ENCODE results near the gene MAP3K14.

The MAP3K14 gene

GRCh38 chr17:45264988-45265387, 51.8 kb downstream of the MAP3K14 start:
- no peak for TF ChIP-seq TAF1 (IDR thresholded peaks at IDR 0.05; ENCODE audit: low read depth, low read length)
- TF ChIP-seq POU2F2 (IDR thresholded peaks at IDR 0.05; ENCODE audit: low read depth, low read length) = no peak
- no peak for TF ChIP-seq PAX5 (IDR thresholded peaks at IDR 0.05; ENCODE audit: insufficient read depth, low read length, severe bottlenecking)
- DNase-seq (ENCODE audit: insufficient read length, low spot score) (no peak), FAIRE-seq (no peak)

- TF ChIP-seq POU2F2 (IDR thresholded peaks at IDR 0.05; ENCODE audit: low read depth, low read length) (no peak), POLR2A (IDR thresholded peaks at IDR 0.05; ENCODE audit: low read depth, low read length) (no peak; the same call in 1 of the 2 replicates), PAX5 (IDR thresholded peaks at IDR 0.05; ENCODE audit: insufficient read depth, low read length, severe bottlenecking) (no peak), TAF1 (IDR thresholded peaks at IDR 0.05; ENCODE audit: low read depth, low read length) (no peak), SPI1 (IDR thresholded peaks at IDR 0.05; ENCODE audit: low read depth, low read length) (no peak), POLR2AphosphoS5 (IDR thresholded peaks at IDR 0.05; ENCODE audit: low read depth, low read length) (peak; percentile 31; the same call in 1 of the 2 replicates)
- FAIRE-seq = no peak
- DNase-seq (ENCODE audit: insufficient read length, low spot score) = no peak
Measured at GRCh38 chr17:45264430-45264829, 52.4 kb downstream of the MAP3K14 start.

GRCh38 chr17:45263477-45263860, 53.4 kb downstream of the MAP3K14 start:
- TF ChIP-seq POLR2AphosphoS5 (IDR thresholded peaks at IDR 0.05; ENCODE audit: low read depth, low read length) (no peak; the same call in 1 of the 2 replicates), TAF1 (IDR thresholded peaks at IDR 0.05; ENCODE audit: low read depth, low read length) (no peak), PAX5 (IDR thresholded peaks at IDR 0.05; ENCODE audit: insufficient read depth, low read length, severe bottlenecking) (no peak), POU2F2 (IDR thresholded peaks at IDR 0.05; ENCODE audit: low read depth, low read length) (no peak), SPI1 (IDR thresholded peaks at IDR 0.05; ENCODE audit: low read depth, low read length) (no peak), POLR2A (IDR thresholded peaks at IDR 0.05; ENCODE audit: low read depth, low read length) (no peak)
- FAIRE-seq (peak; percentile 48), DNase-seq (ENCODE audit: insufficient read length, low spot score) (no peak)

GRCh38 chr17:45262516-45263476, 54.0 kb downstream of the MAP3K14 start:
- DNase-seq (ENCODE audit: insufficient read length, low spot score) (no peak), FAIRE-seq (no peak)
- TF ChIP-seq POLR2AphosphoS5 (IDR thresholded peaks at IDR 0.05; ENCODE audit: low read depth, low read length) = peak; percentile 19; the same call in 1 of the 2 replicates
- no peak for TF ChIP-seq POLR2A (IDR thresholded peaks at IDR 0.05; ENCODE audit: low read depth, low read length)

- peak; percentile 96 for FAIRE-seq
- DNase-seq (ENCODE audit: insufficient read length, low spot score) = peak; percentile 89
- TF ChIP-seq TAF1 (IDR thresholded peaks at IDR 0.05; ENCODE audit: low read depth, low read length) (no peak), POU2F2 (IDR thresholded peaks at IDR 0.05; ENCODE audit: low read depth, low read length) (0 out of 2 replicates have a peak, but pooled peaks have one; percentile 38), POLR2AphosphoS5 (IDR thresholded peaks at IDR 0.05; ENCODE audit: low read depth, low read length) (peak; percentile 73; the same call in 1 of the 2 replicates), SPI1 (IDR thresholded peaks at IDR 0.05; ENCODE audit: low read depth, low read length) (0 out of 2 replicates have a peak, but pooled peaks have one; percentile 25), POLR2A (IDR thresholded peaks at IDR 0.05; ENCODE audit: low read depth, low read length) (peak; percentile 80; the same call in 1 of the 2 replicates), PAX5 (IDR thresholded peaks at IDR 0.05; ENCODE audit: insufficient read depth, low read length, severe bottlenecking) (no peak)
Measured at GRCh38 chr17:45261577-45262515, 55.0 kb downstream of the MAP3K14 start, which contains the start of gene SPATA32. Gene SPATA32 (minus strand): TSS chr17:45262094. CDS start chr17:45262016, 78 bp downstream.

- no peak for DNase-seq (ENCODE audit: insufficient read length, low spot score)
- no peak for TF ChIP-seq POLR2AphosphoS5 (IDR thresholded peaks at IDR 0.05; ENCODE audit: low read depth, low read length)
- no peak for TF ChIP-seq POLR2A (IDR thresholded peaks at IDR 0.05; ENCODE audit: low read depth, low read length)
- no peak for TF ChIP-seq SPI1 (IDR thresholded peaks at IDR 0.05; ENCODE audit: low read depth, low read length)
- TF ChIP-seq POU2F2 (IDR thresholded peaks at IDR 0.05; ENCODE audit: low read depth, low read length) = no peak
- TF ChIP-seq PAX5 (IDR thresholded peaks at IDR 0.05; ENCODE audit: insufficient read depth, low read length, severe bottlenecking) = no peak
- no peak for TF ChIP-seq TAF1 (IDR thresholded peaks at IDR 0.05; ENCODE audit: low read depth, low read length)
- peak; percentile 33 for FAIRE-seq
Measured at GRCh38 chr17:45260204-45260783, 56.5 kb downstream of the MAP3K14 start.

- DNase-seq (ENCODE audit: insufficient read length, low spot score) (no peak), FAIRE-seq (no peak)
- TF ChIP-seq POLR2AphosphoS5 (IDR thresholded peaks at IDR 0.05; ENCODE audit: low read depth, low read length) (no peak), SPI1 (IDR thresholded peaks at IDR 0.05; ENCODE audit: low read depth, low read length) (no peak), POU2F2 (IDR thresholded peaks at IDR 0.05; ENCODE audit: low read depth, low read length) (no peak), POLR2A (IDR thresholded peaks at IDR 0.05; ENCODE audit: low read depth, low read length) (no peak), PAX5 (IDR thresholded peaks at IDR 0.05; ENCODE audit: insufficient read depth, low read length, severe bottlenecking) (no peak), TAF1 (IDR thresholded peaks at IDR 0.05; ENCODE audit: low read depth, low read length) (no peak)
Measured at GRCh38 chr17:45258981-45259380, 57.8 kb downstream of the MAP3K14 start.

- DNase-seq (ENCODE audit: insufficient read length, low spot score) (no peak), FAIRE-seq (no peak)
- no peak for TF ChIP-seq POU2F2 (IDR thresholded peaks at IDR 0.05; ENCODE audit: low read depth, low read length)
- no peak for TF ChIP-seq SPI1 (IDR thresholded peaks at IDR 0.05; ENCODE audit: low read depth, low read length)
- no peak for TF ChIP-seq TAF1 (IDR thresholded peaks at IDR 0.05; ENCODE audit: low read depth, low read length)
- TF ChIP-seq POLR2A (IDR thresholded peaks at IDR 0.05; ENCODE audit: low read depth, low read length) = no peak
- TF ChIP-seq PAX5 (IDR thresholded peaks at IDR 0.05; ENCODE audit: insufficient read depth, low read length, severe bottlenecking) = no peak
- TF ChIP-seq POLR2AphosphoS5 (IDR thresholded peaks at IDR 0.05; ENCODE audit: low read depth, low read length) = no peak
Measured at GRCh38 chr17:45257115-45257514, 59.7 kb downstream of the MAP3K14 start.
